H1 (cell line): ENCODE results near the gene COX18.

Source experiments
- CBX8 ChIP-seq: fragments of 300-800, 300-1000 bp; sonication (generic); IDR thresholded peaks from 2 replicates; pipeline ENCODE4 v1.7.1; 2016; ENCODE audit warnings: low read depth, low read length, borderline replicate concordance
- CHD2 ChIP-seq: IDR thresholded peaks from 2 replicates; pipeline ENCODE4 v1.6.1; 2012; ENCODE audit warnings: low read length, improper control_type of control experiment
- CREB1 ChIP-seq: IDR thresholded peaks from 2 replicates; pipeline ENCODE4 v1.6.1; 2012; ENCODE audit warnings: inconsistent platforms
- HDAC6 ChIP-seq: IDR thresholded peaks from one replicate; pipeline ENCODE4 v1.7.1; 2012; ENCODE audit warnings: low read depth, mild to moderate bottlenecking, inconsistent platforms, low read length, moderate library complexity
- KDM5A ChIP-seq: fragments of 200-600 bp; IDR thresholded peaks from 2 replicates; pipeline ENCODE4 v1.7.1; 2012; ENCODE audit warnings: mild to moderate bottlenecking, low read length, inconsistent platforms, mixed read lengths
- MAFK ChIP-seq: IDR thresholded peaks from 2 replicates; pipeline ENCODE4 v1.6.1; 2012; ENCODE audit warnings: low read depth, mild to moderate bottlenecking, improper control_type of control experiment, low read length
- POLR2A ChIP-seq, 2 experiments: IDR thresholded peaks; 1 replicate in 1 of 2; 2 replicates in 1 of 2; pipeline ENCODE4 v1.6.1; 2011; ENCODE audit warnings: low read depth in 2 of 2, low read length in 2 of 2, mild to moderate bottlenecking in 2 of 2; ENCODE audit errors: control extremely low read depth in 1 of 2
- POLR2AphosphoS5 ChIP-seq: IDR thresholded peaks from 2 replicates; pipeline ENCODE4 v1.6.1; 2011; ENCODE audit warnings: low read depth, low read length
- SIX5 ChIP-seq: IDR thresholded peaks from 2 replicates; pipeline ENCODE4 v1.6.1; 2011; ENCODE audit warnings: mild to moderate bottlenecking, low read depth, low read length
- TAF7 ChIP-seq: optimal IDR thresholded peaks from 2 replicates; pipeline ENCODE3; 2011; ENCODE audit warnings: low read depth, mild to moderate bottlenecking, inconsistent platforms, low read length, moderate library complexity, borderline replicate concordance
- TBP ChIP-seq: IDR thresholded peaks from 2 replicates; pipeline ENCODE4 v1.6.1; 2011; ENCODE audit warnings: low read depth, low read length, improper control_type of control experiment
- YY1 ChIP-seq: IDR thresholded peaks from 2 replicates; pipeline ENCODE4 v1.6.1; 2011; ENCODE audit warnings: low read depth, mild to moderate bottlenecking, low read length
- TF ChIP-seq, protein P1 (sequence below), 3 experiments: IDR thresholded peaks; 1 replicate in 2 of 3; 2 replicates in 1 of 3; pipeline versions ENCODE4 v1.5.1 to v1.6.1; 2011; ENCODE audit warnings: low read length in 3 of 3, mild to moderate bottlenecking in 3 of 3, inconsistent platforms in 2 of 3, low read depth in 1 of 3, moderate library complexity in 1 of 3; ENCODE audit not compliant: insufficient read depth in 1 of 3; ENCODE audit errors: control extremely low read depth in 1 of 3
- TF ChIP-seq, protein P2 (sequence below): IDR thresholded peaks from 2 replicates; pipeline ENCODE4 v1.6.1; 2012; ENCODE audit warnings: inconsistent platforms

- TF ChIP-seq, protein P1, sequence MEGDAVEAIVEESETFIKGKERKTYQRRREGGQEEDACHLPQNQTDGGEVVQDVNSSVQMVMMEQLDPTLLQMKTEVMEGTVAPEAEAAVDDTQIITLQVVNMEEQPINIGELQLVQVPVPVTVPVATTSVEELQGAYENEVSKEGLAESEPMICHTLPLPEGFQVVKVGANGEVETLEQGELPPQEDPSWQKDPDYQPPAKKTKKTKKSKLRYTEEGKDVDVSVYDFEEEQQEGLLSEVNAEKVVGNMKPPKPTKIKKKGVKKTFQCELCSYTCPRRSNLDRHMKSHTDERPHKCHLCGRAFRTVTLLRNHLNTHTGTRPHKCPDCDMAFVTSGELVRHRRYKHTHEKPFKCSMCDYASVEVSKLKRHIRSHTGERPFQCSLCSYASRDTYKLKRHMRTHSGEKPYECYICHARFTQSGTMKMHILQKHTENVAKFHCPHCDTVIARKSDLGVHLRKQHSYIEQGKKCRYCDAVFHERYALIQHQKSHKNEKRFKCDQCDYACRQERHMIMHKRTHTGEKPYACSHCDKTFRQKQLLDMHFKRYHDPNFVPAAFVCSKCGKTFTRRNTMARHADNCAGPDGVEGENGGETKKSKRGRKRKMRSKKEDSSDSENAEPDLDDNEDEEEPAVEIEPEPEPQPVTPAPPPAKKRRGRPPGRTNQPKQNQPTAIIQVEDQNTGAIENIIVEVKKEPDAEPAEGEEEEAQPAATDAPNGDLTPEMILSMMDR (IDR thresholded peaks at IDR 0.05; ENCODE audit: control extremely low read depth in 1 of 3, insufficient read depth in 1 of 3, low read depth in 1 of 3, low read length in 3 of 3), result no peak
- TF ChIP-seq YY1, result no peak
- TF ChIP-seq KDM5A, result no peak
- no peak for TF ChIP-seq POLR2A (IDR thresholded peaks at IDR 0.05; ENCODE audit: control extremely low read depth in 1 of 2, low read depth in 2 of 2, low read length in 2 of 2)
- no peak for TF ChIP-seq HDAC6
- no peak for TF ChIP-seq TBP
- no peak for TF ChIP-seq TAF7
- TF ChIP-seq CREB1, result no peak
- no peak for TF ChIP-seq POLR2AphosphoS5
- TF ChIP-seq MAFK, result no peak
- TF ChIP-seq CBX8, result no peak
- TF ChIP-seq CHD2, result no peak
- TF ChIP-seq, protein P2, sequence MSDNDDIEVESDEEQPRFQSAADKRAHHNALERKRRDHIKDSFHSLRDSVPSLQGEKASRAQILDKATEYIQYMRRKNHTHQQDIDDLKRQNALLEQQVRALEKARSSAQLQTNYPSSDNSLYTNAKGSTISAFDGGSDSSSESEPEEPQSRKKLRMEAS, result no peak
- no peak for TF ChIP-seq SIX5
Measured at GRCh38 chr4:73006286-73006990, 63.1 kb downstream of the COX18 start.
